GM20431 (cell line): Measurements from ENCODE around the gene MAP3K10.
"Not testable (repeated sequence)": the region's sequence is repeated elsewhere in the genome, so short reads cannot be mapped to it uniquely, and the experiment has no call there.

Source experiments
- in situ Hi-C: fragments of 300-500 bp; cut with MseI, MboI; formaldehyde crosslinking; loops from one replicate; pipeline ENCODE4 v1.15.0; 2020; ENCODE audit warnings: low sequenced_read_pairs; ENCODE audit not compliant: unreplicated experiment

The MAP3K10 gene

DNA sequence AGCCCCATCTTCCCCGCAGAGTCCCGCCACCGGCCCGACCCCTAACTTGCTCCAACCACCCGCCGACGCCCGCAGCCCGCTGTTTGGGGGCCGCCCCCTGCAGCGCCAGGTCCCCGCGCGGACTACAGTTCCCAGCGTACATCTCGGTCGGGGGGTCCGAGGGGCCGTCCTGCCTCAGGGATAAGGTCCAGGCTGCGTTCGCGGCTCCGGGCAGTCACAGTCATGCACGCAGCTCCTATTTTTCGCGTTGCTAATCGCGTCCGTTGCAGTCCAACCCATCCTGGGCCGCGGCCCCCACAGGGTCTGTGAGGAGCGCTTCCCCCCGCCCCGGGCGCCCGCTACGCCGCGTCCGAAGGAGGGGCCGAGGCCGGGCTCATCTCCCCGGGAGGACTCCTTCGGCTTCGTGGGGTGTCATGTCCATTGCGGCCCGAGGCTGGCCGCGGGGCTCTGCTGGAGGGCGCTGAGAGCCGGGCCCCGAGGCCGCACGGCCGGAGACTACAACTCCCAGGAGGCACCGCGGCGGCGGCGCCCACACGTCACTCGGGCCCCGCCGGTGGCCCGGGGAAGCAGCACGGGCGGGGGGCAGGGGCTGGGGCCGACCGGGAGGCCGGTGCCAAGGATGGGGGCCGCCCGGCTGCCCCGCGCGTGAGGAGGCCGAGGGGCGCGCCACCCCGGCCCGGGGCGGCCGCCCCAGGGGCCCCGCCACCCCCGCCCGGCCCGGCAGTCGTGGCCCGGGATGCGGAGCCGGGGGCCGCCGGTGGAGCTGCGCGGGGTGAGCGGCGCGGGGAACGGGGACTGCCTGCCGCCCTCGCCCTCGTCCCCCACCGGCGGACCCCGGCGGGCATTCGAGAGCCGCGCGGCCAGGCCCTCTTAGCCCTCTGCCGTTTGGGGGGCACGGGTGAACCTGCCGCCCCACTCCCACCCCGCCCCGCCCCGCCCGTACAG is at the start of gene MAP3K10:
Gene MAP3K10, plus strand, starts transcription at position 536 of the 945 bp plus-strand sequence. CDS start 606 bp downstream, outside the sequence.
- in situ Hi-C loops: no loop called here

GRCh38 chr19:40141551-40141950 is 49.7 kb upstream of the MAP3K10 start:
- in situ Hi-C loops: no loop called here

- in situ Hi-C loops: no loop called here
Measured at GRCh38 chr19:40143612-40144011, 47.6 kb upstream of the MAP3K10 start.

DNA sequence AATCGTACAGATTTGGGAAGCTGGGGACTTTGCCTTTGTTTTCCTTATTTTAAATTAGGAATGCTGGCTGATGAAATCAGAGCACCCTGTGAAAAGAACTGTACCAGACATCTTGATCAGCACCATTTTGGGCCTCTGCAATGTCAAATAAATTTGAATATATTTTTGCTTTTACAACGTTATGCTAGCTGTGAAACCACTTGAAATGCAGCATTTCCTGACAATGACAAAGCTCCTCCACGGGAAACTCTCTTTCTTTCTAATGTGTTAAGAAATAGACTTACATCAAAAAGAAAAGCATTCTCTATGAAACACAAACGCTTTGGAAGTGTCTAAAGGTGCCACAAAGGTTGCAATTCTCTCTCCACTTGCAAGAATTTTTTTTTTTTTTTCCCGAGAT is 47.1 kb upstream of the MAP3K10 start:
- in situ Hi-C loops: no loop called here

DNA sequence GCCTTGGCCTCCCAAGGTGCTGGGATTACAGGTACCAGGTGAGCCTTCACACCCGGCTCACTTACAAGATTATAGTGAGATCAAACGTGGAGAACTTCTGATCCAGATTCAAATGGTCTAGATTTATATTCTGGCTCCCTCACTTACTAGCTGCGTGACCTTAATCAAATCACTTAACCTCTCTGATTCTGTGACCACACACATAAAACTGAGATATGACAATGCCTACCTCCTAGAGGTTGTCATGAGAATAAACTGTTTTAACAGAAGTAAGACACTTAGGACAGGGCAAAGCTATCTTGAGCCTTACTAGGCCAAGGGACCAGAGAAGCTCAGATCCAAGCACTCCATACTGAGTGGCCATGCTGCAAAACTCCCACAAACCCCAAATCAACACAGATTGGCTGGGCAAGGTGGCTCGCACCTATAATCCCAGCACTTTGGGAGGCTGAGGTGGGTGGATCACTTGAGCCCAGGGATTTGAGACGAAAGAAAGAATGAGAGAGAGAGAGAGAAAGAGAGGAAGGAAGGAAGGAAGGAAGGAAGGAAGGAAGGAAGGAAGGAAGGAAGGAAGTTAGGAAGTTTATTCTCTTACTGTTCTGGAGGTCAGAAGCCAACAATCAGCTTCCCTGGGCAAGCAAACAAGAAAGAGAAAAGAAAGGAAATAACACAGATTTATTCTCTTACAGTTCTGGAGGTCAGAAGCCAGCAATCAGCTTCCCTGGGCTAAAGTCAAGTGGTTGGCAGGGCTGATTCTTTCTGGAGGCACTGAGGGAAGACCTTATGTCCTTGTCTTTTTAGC is 46.1 kb upstream of the MAP3K10 start:
- in situ Hi-C loops: no loop called here

GRCh38 chr19:40145749-40146029 is 45.5 kb upstream of the MAP3K10 start:
- in situ Hi-C loops: not testable (repeated sequence)

DNA sequence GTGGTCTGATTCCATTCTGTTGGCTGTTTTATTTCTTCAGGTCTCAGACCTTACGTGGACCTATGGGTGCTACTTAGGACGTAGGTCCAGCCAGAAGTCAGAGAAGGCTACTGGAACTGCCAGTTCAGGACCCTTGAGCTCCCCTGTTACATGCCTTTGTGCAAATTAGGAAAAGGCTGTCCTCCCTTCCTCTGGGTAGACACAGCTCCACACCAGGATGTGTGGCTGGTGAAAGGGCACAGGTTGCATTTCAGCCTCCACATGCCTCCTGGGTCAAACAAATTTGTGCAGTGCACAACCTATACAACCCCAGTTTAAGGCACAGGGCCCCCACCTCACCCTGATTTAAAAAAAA is 43.9 kb upstream of the MAP3K10 start:
- in situ Hi-C loops: no loop called here

GRCh38 chr19:40147693-40148347 is 43.4 kb upstream of the MAP3K10 start:
- in situ Hi-C loops: no loop called here

DNA sequence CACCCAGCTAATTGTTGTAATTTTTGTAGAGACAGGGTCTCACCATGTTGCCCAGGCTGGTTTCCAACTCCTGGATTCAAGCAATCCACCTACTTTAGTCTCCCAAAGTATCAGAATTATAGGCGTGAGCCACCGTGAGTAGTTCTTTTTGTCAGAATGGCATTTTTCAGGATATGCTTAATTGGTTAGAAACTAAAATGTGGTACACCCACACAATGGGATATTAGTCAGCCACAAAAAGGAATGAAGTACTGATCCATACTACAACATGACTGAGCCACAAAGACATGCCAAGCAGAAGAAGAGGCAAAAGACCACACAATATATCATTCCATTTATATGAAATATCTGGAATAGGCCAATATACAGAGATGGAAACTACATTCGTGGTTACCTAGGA is 41.7 kb upstream of the MAP3K10 start:
- in situ Hi-C loops: no loop called here

GRCh38 chr19:40150170-40150569 is 41.1 kb upstream of the MAP3K10 start:
- in situ Hi-C loops: no loop called here

DNA sequence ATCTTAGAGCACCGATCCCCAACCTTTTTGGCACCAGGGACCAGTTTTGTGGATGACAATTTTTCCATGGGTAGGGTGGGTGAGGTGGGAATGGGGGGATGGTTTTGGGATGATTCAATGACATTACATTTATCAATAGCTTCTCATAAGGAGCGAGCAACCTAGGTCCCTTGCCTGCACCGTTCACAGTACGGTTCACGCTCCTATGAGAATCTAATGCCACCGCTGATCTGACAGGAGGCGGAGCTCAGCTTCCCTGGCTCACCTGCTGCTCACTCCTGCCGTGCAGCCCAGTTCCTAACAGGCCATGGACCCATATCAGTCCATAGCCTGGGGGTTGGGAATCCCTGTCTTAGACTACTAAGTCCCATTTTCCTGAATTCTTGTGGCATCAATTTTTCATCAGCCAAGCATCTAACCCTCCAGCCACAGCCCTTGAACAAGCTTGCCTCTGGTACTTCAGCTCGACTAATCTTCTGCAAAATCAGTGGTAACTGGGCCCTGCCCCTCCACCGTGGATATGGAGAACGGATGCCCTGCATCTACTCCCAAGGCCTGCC is 37.0 kb upstream of the MAP3K10 start:
- in situ Hi-C loops: no loop called here

GRCh38 chr19:40155749-40156265 is 35.4 kb upstream of the MAP3K10 start:
- in situ Hi-C loops: no loop called here

DNA sequence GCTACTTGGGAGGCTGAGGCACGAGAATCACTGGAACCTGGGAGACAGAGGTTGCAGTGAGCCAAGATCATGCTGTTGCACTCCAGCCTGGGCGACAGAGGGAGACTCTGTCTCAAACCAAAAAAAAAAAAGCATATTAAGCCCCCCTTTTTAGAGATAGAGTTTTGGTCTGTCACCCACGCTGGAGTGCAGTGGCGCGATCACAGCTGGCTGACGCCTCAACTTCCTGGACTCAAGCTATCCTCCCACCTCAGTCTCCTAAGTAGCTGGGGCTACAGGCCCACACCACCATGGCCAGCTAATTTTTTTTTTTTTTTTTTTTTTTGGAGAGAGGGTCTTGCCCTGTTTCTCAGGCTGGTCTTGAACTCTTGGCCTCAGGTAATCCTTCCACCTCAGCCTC is 34.2 kb upstream of the MAP3K10 start:
- in situ Hi-C loops: no loop called here

GRCh38 chr19:40159744-40160143 is 31.5 kb upstream of the MAP3K10 start:
- in situ Hi-C loops: no loop called here

DNA sequence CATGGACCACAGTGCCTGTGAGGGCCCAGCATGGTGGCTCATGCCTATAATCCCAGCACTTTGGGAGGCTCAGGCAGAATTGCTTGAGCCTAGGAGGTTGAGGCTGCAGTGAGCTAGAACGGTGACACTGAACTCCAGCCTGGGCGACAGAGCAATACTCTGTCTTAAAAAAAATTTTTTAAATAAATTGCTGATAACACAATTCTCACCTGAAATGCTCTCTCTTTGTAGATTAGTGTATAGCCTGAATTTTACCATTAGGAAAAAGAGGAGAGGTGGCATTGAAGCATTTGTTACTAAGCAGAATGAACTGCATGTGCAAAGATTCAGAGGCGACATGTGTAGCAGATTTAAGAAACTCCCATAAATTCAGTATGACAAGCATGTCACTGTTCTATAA is 29.1 kb upstream of the MAP3K10 start:
- in situ Hi-C loops: no loop called here

DNA sequence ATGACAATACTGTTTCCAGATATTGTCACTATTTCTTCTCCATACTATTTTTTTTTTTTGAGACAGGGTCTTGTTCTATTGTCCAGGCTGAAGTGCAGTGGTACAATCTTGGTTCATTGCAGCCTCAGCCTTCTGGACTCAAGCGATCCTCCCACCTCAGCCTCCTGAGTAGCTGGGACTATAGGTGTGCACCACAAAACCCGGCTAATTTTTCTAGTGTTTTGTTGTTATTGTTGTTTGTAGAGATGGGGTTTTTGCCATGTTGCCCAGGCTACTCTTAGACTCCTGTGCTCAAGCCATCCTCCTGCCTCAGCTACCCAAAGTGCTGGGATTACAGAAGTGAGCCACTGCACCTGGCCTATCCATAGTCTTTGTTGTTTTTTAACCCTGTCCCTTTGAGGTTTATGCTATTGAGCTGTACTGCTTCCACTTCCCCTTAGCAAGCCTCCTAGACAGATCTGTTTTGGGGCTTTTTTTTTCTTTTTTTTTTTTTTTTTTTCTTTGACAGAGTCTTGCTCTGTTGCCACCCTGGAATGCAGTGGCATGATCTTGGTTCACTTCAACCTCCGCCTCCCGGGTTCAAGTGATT is 27.6 kb upstream of the MAP3K10 start:
- in situ Hi-C loops: no loop called here

- in situ Hi-C loops: no loop called here
Measured at GRCh38 chr19:40165362-40165937, 25.8 kb upstream of the MAP3K10 start.

DNA sequence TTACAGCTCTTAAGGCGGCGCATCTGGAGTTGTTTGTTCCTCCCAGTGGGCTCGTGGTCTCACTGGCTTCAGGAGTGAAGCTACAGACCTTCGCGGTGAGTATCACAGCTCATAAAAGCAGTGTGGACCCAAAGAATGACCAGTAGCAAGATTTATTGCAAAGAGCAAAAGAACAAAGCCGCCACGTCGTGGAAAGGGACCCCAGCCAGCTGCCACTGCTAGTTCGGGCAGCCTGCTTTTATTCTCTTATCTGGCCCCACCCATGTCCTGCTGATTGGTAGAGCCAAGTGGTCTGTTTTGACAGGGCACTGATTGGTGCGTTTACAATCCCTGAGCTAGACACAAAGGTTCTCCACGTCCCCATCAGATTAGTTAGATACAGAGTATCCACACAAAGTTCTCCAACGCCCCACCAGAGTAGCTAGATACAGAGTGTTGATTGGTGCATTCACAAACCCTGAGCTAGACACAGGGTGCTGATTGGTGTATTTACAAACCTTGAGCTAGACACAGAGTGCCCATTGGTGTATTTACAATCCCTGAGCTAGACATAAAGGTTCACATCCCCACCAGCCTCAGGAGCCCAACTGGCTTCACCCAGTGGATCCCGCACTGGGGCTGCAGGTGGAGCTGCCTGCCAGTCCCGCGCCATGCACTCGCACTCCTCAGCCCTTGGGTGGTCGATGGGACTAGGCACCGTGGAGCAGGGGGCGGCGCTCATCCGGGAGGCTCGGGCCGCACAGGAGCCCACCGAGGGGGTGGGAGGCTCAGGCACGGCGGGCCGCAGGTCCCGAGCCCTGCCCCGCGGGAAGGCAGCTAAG is 21.5 kb upstream of the MAP3K10 start:
- in situ Hi-C loops: not testable (repeated sequence)
